GM23248 (cell line): Measurements from ENCODE around the gene ACSF3. TPM values are rescaled to one million over a fixed set of nuclear protein-coding genes. Genes with fewer than 3 reads are reported as not detected.

Experiments used
- DNase-seq: peaks from one replicate; pipeline ENCODE4 v3.0.0-alpha.2; 2015
- H2AFZ ChIP-seq: fragments of 200-600 bp; sonication (generic); 2 replicates; pipeline ENCODE4 v1.6.1; 2016; ENCODE audit warnings: antibody characterized with exemption
- H3F3A ChIP-seq: fragments of 200-600 bp; sonication (generic); 2 replicates; pipeline ENCODE4 v1.6.1; 2016; ENCODE audit warnings: mild to moderate bottlenecking, antibody characterized with exemption, mixed run types; ENCODE audit not compliant: insufficient read depth
- H3K27ac ChIP-seq: fragments of 200-600 bp; sonication (generic); 2 replicates; pipeline ENCODE4 v1.5.1; 2016; ENCODE audit warnings: mild to moderate bottlenecking
- H3K27me3 ChIP-seq: fragments of 200-600 bp; sonication (generic); replicated peaks from 2 replicates; pipeline ENCODE4 v1.6.1; 2016; ENCODE audit warnings: mild to moderate bottlenecking; ENCODE audit not compliant: insufficient read depth
- H3K36me3 ChIP-seq: fragments of 200-600 bp; sonication (generic); 2 replicates; pipeline ENCODE4 v1.6.1; 2016; ENCODE audit warnings: low read depth, mild to moderate bottlenecking
- H3K4me1 ChIP-seq: fragments of 200-600 bp; sonication (generic); 2 replicates; pipeline ENCODE4 v1.6.1; 2016; ENCODE audit warnings: mild to moderate bottlenecking; ENCODE audit not compliant: insufficient read depth
- H3K4me2 ChIP-seq: fragments of 200-600 bp; sonication (generic); one replicate; pipeline ENCODE4 v1.6.1; 2016; ENCODE audit warnings: mild to moderate bottlenecking; ENCODE audit not compliant: unreplicated experiment
- H3K4me3 ChIP-seq: fragments of 200-600 bp; sonication (generic); 2 replicates; pipeline ENCODE4 v1.5.1; 2016; ENCODE audit warnings: mild to moderate bottlenecking
- H3K79me2 ChIP-seq: fragments of 200-600 bp; sonication (generic); 2 replicates; pipeline ENCODE4 v1.6.1; 2016; ENCODE audit warnings: mild to moderate bottlenecking; ENCODE audit not compliant: insufficient read depth
- H3K9ac ChIP-seq: fragments of 200-600 bp; sonication (generic); 2 replicates; pipeline ENCODE4 v1.6.1; 2016; ENCODE audit warnings: mild to moderate bottlenecking
- H3K9me2 ChIP-seq: fragments of 200-600 bp; sonication (generic); 2 replicates; pipeline ENCODE4 v1.6.1; 2016; ENCODE audit warnings: mixed run types, mild to moderate bottlenecking, moderate library complexity; ENCODE audit not compliant: insufficient read depth
- H3K9me3 ChIP-seq: fragments of 200-600 bp; sonication (generic); one replicate; pipeline ENCODE4 v1.6.1; 2017; ENCODE audit warnings: low read depth
- H4K20me1 ChIP-seq: fragments of 200-600 bp; sonication (generic); 2 replicates; pipeline ENCODE4 v1.6.0; 2016; ENCODE audit not compliant: insufficient read depth
- EZH2 ChIP-seq: fragments of 200-600 bp; sonication (generic); IDR thresholded peaks from 2 replicates; pipeline ENCODE4 v1.6.1; 2018; ENCODE audit warnings: antibody characterized with exemption, mild to moderate bottlenecking; ENCODE audit not compliant: insufficient read depth, poor library complexity, severe bottlenecking
- EZH2phosphoT487 ChIP-seq: fragments of 200-600 bp; sonication (generic); IDR thresholded peaks from 2 replicates; pipeline ENCODE4 v1.6.1; 2018; ENCODE audit warnings: antibody characterized with exemption, moderate library complexity, mild to moderate bottlenecking, low read depth; ENCODE audit not compliant: insufficient read depth
- WGBS, 2 experiments: methylation state at CpG; one replicate each; pipeline ENCODE4 v1.1.6; 2015 to 2017; ENCODE audit warnings: low lambda C conversion rate in 2 of 2, low coverage in 1 of 2; ENCODE audit errors: missing lambda C conversion rate in 2 of 2; 5-methylcytosine and 5-hydroxymethylcytosine counted together
- in situ Hi-C: fragments of 300-500 bp; cut with MboI; formaldehyde crosslinking; loops from 2 replicates; pipeline ENCODE4 v1.15.0; 2020
- polyA plus RNA-seq: library from polyadenylated mRNA; unstranded; fragments of >200 nt; fragmentation: Nextera tagmentation; extraction: Ambion mirVana; gene quantifications from 2 replicates; pipeline ENCODE4 v1.2.1, GENCODE V29; 2016
- total RNA-seq: library from RNA; depleted of rRNA; stranded (reverse); fragments of >200 nt; shearing (Covaris generic); gene quantifications from 2 replicates; pipeline ENCODE4 v1.2.3, GENCODE V29; 2014; rRNA removed

The ACSF3 gene
- total RNA-seq (17.1 and 26.7 TPM in 2 replicates), polyA plus RNA-seq (15.2 and 15.9 TPM in 2 replicates)

GRCh38 chr16:89093602-89094251 lies at the start of gene ACSF3:
Gene ACSF3 (plus strand): TSS chr16:89093852. CDS start chr16:89100682, 6,830 bp downstream.
- Histone ChIP-seq H3K9ac (peak within 1 kb of the TSS; percentile 87), H2AFZ (peak within 1 kb of the TSS; percentile 89), H3K4me1 (peaks cover 7% of the 10 kb centered on the region; the same call in 1 of the 2 replicates), H3K36me3 (no peaks in the 10 kb centered on the region), H3K9me2 (no peaks in the 10 kb centered on the region), H3F3A (no peaks in the 10 kb centered on the region), H3K27ac (no peak within 1 kb of the TSS), H3K9me3 (no peaks in the 10 kb centered on the region), H3K4me3 (peak within 1 kb of the TSS; percentile 91), H3K4me2 (peak within 1 kb of the TSS; percentile 85), H3K79me2 (peaks cover 48% of the 10 kb centered on the region), H3K27me3 (peaks cover 21% of the 10 kb centered on the region), H4K20me1 (no peaks in the 10 kb centered on the region)
- TF ChIP-seq EZH2 (no peak), EZH2phosphoT487 (no peak)
- peak; percentile 80 for DNase-seq
- WGBS, 2 experiments, result 1 to 4% methylated on average over 38 to 57 of the region's 110 CpGs
- in situ Hi-C loops, result no loop called here

DNA sequence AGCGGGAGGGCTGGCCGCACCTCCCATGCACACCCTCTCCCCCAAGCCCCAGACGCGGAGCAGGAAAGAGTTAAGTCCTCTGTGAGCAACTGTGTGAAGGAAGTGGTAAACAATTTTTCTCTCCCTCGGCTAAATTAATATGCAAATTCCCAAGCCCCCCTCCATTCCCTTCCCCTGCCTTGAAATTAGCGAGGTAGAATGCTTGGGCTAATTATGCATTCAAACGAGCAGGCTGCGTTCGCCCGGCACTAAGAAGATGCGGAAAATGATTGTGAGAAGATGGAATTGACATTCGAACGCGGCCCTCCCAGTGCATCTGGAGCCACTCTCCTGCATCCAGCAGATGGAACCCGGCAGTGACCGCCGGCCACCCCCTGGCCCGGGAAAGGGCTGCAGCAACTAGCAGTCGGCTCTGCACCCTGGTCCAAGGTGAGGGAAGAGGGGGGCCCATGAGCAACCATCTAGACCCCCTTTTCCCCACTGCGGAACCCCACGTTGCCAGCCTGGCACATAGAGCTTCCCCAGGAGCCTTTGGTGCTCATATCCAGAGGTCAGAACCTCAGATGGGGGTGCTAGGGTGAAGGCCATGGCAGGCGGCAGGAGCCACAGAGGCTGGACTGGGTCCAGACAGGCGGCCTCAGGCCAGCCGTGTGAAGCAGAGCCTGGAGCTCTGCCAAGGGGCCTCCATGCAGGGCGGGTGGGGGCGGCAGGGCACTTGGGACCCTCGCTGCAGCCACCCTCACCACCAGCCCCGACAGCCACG lies 49.1 kb upstream of the ACSF3 start:
- WGBS, 2 experiments, result 30 to 33% methylated on average over 26 to 28 of the region's 29 CpGs
- Histone ChIP-seq H3F3A (no peaks in the 10 kb centered on the region), H3K79me2 (no peaks in the 10 kb centered on the region), H2AFZ (no peak overlapping the region), H3K27me3 (peaks cover 4% of the 10 kb centered on the region; the same call in 1 of the 2 replicates), H3K9me2 (no peaks in the 10 kb centered on the region), H4K20me1 (no peaks in the 10 kb centered on the region), H3K36me3 (no peaks in the 10 kb centered on the region), H3K9ac (no peak overlapping the region), H3K4me2 (no peak overlapping the region), H3K4me3 (no peak overlapping the region), H3K9me3 (no peaks in the 10 kb centered on the region), H3K4me1 (no peaks in the 10 kb centered on the region), H3K27ac (no peak overlapping the region)
- in situ Hi-C loops, result no loop called here
- TF ChIP-seq EZH2phosphoT487 (no peak), EZH2 (no peak)
- DNase-seq, result no peak

DNA sequence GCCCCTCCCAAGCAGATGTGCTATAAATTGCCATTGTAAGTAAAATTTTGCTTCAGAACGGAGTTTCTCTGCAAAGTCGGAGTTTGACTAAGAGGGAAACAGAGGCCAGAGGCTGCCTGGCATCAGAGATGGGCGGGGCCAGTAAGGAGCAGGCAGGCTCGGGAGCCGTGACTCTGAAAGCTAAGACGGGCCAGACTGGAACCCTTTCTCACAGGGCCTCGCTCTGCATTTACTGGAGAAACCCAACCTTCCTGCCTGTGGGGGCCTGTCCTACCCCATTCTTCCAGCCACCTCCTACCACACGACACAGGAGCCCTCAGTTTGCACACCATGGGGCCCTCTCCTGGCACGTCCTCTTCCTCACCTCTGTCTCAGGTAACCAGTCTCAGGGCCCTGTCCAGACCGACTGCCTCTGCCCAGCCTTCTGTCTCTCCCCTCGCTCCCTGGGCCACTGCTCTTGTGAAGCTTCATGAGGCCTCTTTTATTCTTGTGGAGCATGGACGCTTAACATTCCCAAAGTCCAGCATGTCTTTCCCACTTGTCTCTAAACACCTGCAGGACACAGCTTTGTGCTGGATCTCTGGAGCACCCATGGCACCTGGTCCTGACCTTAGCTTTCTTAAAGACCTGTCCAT lies 48.4 kb upstream of the ACSF3 start:
- no peak for DNase-seq
- H2AFZ ChIP-seq, result no peak overlapping the region
- no peaks in the 10 kb centered on the region for H4K20me1 ChIP-seq
- no peak overlapping the region for H3K4me2 ChIP-seq
- no peaks in the 10 kb centered on the region for H3K9me3 ChIP-seq
- H3K4me1 ChIP-seq, result no peaks in the 10 kb centered on the region
- no peak for TF ChIP-seq EZH2
- TF ChIP-seq EZH2phosphoT487, result no peak
- no peak overlapping the region for H3K27ac ChIP-seq
- 34 to 35% methylated on average over 12 of the region's 12 CpGs for WGBS, 2 experiments
- H3K4me3 ChIP-seq, result no peak overlapping the region
- in situ Hi-C loops, result no loop called here
- H3K9ac ChIP-seq, result no peak overlapping the region
- peaks cover 4% of the 10 kb centered on the region; the same call in 1 of the 2 replicates for H3K27me3 ChIP-seq
- no peaks in the 10 kb centered on the region for H3K36me3 ChIP-seq
- no peaks in the 10 kb centered on the region for H3K79me2 ChIP-seq
- no peaks in the 10 kb centered on the region for H3F3A ChIP-seq
- no peaks in the 10 kb centered on the region for H3K9me2 ChIP-seq

DNA sequence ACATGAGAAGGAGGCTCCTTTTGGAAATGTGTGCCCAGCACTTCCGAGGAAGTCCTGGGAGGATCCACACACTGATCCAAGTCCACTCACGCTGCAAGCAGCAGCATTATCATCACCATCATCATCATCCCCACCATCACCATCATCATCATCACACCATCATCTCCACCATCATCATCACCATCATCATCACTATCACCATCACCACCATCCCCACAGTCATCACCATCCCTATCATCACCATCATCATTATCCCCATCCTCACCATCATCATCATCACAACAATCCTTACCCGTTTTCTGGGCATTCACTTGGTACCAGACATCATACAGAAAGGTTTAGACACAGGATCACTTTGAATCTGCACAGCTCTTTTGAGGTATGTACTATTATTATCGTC lies 47.8 kb upstream of the ACSF3 start:
- Histone ChIP-seq H3K4me3 (no peak overlapping the region), H2AFZ (no peak overlapping the region), H3K9ac (no peak overlapping the region), H3K9me2 (no peaks in the 10 kb centered on the region), H3K36me3 (no peaks in the 10 kb centered on the region), H3K9me3 (no peaks in the 10 kb centered on the region), H4K20me1 (no peaks in the 10 kb centered on the region), H3K27ac (no peak overlapping the region), H3K4me1 (no peaks in the 10 kb centered on the region), H3K27me3 (peaks cover 4% of the 10 kb centered on the region; the same call in 1 of the 2 replicates), H3F3A (no peaks in the 10 kb centered on the region), H3K4me2 (no peak overlapping the region), H3K79me2 (no peaks in the 10 kb centered on the region)
- 50 to 59% methylated on average over 4 of the region's 4 CpGs for WGBS, 2 experiments
- in situ Hi-C loops, result no loop called here
- TF ChIP-seq EZH2 (no peak), EZH2phosphoT487 (no peak)
- DNase-seq, result no peak
